Ectodermal cell (in vitro differentiated cells): Measurements from ENCODE around the gene MSRB3.
"Not testable (repeated sequence)": the region's sequence is repeated elsewhere in the genome, so short reads cannot be mapped to it uniquely, and the experiment has no call there.

Experiments
- H3K27ac ChIP-seq: 2 replicates; pipeline ENCODE4 v1.7.0; 2013; ENCODE audit warnings: mild to moderate bottlenecking, low read depth, low read length; ENCODE audit not compliant: insufficient read depth, poor library complexity, severe bottlenecking
- H3K27me3 ChIP-seq: 2 replicates; pipeline ENCODE4 v1.7.0; 2013; ENCODE audit warnings: mild to moderate bottlenecking, low read length; ENCODE audit not compliant: insufficient read depth, control insufficient read depth, poor library complexity, severe bottlenecking
- H3K36me3 ChIP-seq: one replicate; pipeline ENCODE4 v1.7.0; 2013; ENCODE audit warnings: low read length; ENCODE audit not compliant: control insufficient read depth, insufficient read depth
- H3K4me1 ChIP-seq: one replicate; pipeline ENCODE4 v1.7.0; 2013; ENCODE audit warnings: low read length; ENCODE audit not compliant: control insufficient read depth, insufficient read depth
- H3K4me3 ChIP-seq: 2 replicates; pipeline ENCODE4 v1.7.0; 2013; ENCODE audit warnings: low read depth, low read length, control low read depth; ENCODE audit not compliant: insufficient read depth
- H3K9me3 ChIP-seq: 2 replicates; pipeline ENCODE4 v1.7.0; 2013; ENCODE audit warnings: mild to moderate bottlenecking, low read length, moderate library complexity; ENCODE audit not compliant: control insufficient read depth
- WGBS, 2 experiments: methylation state at CpG; one replicate each; pipeline ENCODE4 v1.1.7; 2013; ENCODE audit warnings: missing lambda C conversion rate in 2 of 2; 5-methylcytosine and 5-hydroxymethylcytosine counted together

The MSRB3 gene

GRCh38 chr12:65306366-65307168 is 28.1 kb downstream of the MSRB3 start:
- 69 to 77% methylated on average over 5 to 6 of the region's 6 CpGs for WGBS, 2 experiments
- Histone ChIP-seq H3K27me3 (no peaks in the 10 kb centered on the region), H3K9me3 (no peaks in the 10 kb centered on the region), H3K36me3 (no peaks in the 10 kb centered on the region), H3K27ac (no peak overlapping the region), H3K4me1 (no peaks in the 10 kb centered on the region), H3K4me3 (no peak overlapping the region)

DNA sequence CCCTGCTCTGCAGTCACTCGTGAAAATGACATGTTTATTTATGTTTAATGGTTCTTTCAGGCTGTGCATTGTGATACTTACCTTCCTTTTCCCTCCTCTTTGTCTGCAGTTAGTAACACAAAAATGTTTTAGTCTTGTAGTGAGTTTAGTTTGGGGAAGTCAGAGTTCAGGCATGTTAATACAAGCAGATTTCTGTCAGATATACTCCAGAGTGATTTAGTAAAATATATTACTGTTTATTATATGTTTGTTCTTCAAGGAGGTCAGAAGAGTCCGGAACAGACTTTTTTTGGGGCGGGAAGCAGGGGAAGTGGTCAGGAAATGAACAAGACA is 28.7 kb downstream of the MSRB3 start:
- Histone ChIP-seq H3K27ac (no peak overlapping the region), H3K4me1 (no peaks in the 10 kb centered on the region), H3K36me3 (no peaks in the 10 kb centered on the region), H3K27me3 (no peaks in the 10 kb centered on the region), H3K9me3 (no peaks in the 10 kb centered on the region), H3K4me3 (no peak overlapping the region)
- WGBS, 2 experiments, result 94% methylated on average over 3 of the region's 3 CpGs; no CpG with 5 or more reads in 1 of the 2 experiments

DNA sequence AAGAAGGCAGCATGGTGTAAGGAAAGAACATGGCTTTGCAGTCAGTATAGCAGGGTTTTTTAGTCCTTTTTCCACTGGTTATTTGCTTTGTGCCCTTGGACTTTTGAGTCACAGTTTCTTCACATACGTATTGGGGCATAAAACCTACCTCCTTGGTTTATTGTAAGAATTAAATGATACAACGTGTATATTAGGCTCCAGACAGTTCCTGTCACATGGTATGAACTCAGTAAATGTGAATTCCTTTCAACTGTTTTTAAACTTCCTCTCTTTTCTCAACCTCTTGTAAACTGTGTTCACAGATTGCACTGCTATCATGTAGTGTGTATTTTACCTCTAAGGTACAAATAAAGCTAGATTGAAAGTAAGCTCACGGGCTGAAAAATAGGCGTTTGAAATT is 29.5 kb downstream of the MSRB3 start:
- H3K27ac ChIP-seq, result no peak overlapping the region

GRCh38 chr12:65308601-65309071 is 30.2 kb downstream of the MSRB3 start:
- Histone ChIP-seq H3K27me3 (no peaks in the 10 kb centered on the region), H3K9me3 (no peaks in the 10 kb centered on the region), H3K4me3 (no peak overlapping the region), H3K27ac (no peak overlapping the region), H3K4me1 (no peaks in the 10 kb centered on the region), H3K36me3 (no peaks in the 10 kb centered on the region)
- WGBS, 2 experiments, result 88 to 94% methylated on average over 2 to 3 of the region's 3 CpGs

More for the DNA sequence above, 29.5 kb downstream of the MSRB3 start:
- Histone ChIP-seq H3K36me3 (no peaks in the 10 kb centered on the region), H3K9me3 (no peaks in the 10 kb centered on the region), H3K4me1 (no peaks in the 10 kb centered on the region), H3K4me3 (no peak overlapping the region), H3K27me3 (no peaks in the 10 kb centered on the region)
- 92 to 94% methylated on average over 3 to 4 of the region's 4 CpGs for WGBS, 2 experiments

GRCh38 chr12:65311260-65311659 is 32.8 kb downstream of the MSRB3 start:
- Histone ChIP-seq H3K4me3 (no peak overlapping the region), H3K36me3 (no peaks in the 10 kb centered on the region), H3K9me3 (no peaks in the 10 kb centered on the region), H3K27ac (no peak overlapping the region), H3K4me1 (no peaks in the 10 kb centered on the region), H3K27me3 (no peaks in the 10 kb centered on the region)
- WGBS, 2 experiments, result 100% methylated on average over 1 of the region's 1 CpG; no CpG with 5 or more reads in 1 of the 2 experiments

DNA sequence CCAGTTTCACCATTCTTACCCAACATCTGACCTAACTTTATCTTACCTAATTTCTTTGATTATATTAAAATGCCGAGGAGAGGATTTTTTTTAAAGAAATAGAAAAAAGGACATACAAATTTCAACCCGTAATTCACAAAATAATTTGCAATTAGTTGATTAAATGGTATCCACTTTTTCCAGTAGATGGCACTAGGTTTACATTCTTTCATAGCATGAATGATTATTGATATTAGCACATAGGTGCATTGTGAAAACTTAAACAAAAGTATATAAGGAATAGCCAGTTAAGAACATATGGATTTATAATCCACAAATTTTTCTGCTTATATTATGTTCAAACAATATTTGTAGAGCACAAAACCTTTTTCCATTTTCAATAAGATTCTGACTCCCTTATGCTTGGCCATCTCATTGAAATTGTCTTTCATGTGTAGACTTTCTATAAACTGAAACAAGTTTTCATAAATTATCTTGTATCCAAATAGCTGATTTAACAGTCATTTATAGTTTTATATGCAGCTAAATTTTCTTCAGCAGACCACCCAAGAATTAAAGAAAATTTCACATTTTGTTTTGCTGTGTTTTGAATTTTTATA is 35.3 kb downstream of the MSRB3 start:
- no CpG with 5 or more reads among the region's 2 CpGs for WGBS, 2 experiments
- Histone ChIP-seq H3K9me3 (no peaks in the 10 kb centered on the region), H3K27me3 (no peaks in the 10 kb centered on the region), H3K4me1 (no peaks in the 10 kb centered on the region), H3K4me3 (no peak overlapping the region), H3K36me3 (no peaks in the 10 kb centered on the region), H3K27ac (no peak overlapping the region)

DNA sequence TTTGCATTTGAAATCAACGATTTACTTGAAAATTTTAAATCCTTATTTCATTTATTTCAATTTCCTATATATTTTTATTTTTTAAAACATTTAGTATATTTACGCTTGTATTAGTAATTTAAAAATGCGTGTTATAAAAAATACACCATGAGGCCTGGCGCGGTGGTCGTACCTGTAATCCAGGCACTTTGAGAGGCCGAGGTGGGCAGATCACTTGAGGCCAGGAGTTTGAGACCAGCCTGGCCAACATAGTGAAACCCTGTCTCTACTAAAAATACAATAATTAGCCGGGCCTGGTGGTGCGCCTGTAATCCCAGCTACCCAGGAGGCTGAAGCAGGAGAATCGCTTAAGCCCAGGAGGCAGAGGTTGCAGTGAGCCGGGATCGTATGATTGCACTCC is 36.8 kb downstream of the MSRB3 start:
- 94% methylated on average over 11 of the region's 12 CpGs for WGBS, 2 experiments
- not testable (repeated sequence) for H3K4me1 ChIP-seq, H3K36me3 ChIP-seq, H3K27me3 ChIP-seq, H3K27ac ChIP-seq, H3K9me3 ChIP-seq, H3K4me3 ChIP-seq

GRCh38 chr12:65318186-65318685 is 39.8 kb downstream of the MSRB3 start:
- H3K4me3 ChIP-seq, result no peak overlapping the region
- H3K27ac ChIP-seq, result no peak overlapping the region
- H3K4me1 ChIP-seq, result no peaks in the 10 kb centered on the region
- no peaks in the 10 kb centered on the region for H3K9me3 ChIP-seq
- WGBS, 2 experiments, result 69 to 92% methylated on average over 3 to 4 of the region's 4 CpGs
- H3K27me3 ChIP-seq, result no peaks in the 10 kb centered on the region
- no peaks in the 10 kb centered on the region for H3K36me3 ChIP-seq

DNA sequence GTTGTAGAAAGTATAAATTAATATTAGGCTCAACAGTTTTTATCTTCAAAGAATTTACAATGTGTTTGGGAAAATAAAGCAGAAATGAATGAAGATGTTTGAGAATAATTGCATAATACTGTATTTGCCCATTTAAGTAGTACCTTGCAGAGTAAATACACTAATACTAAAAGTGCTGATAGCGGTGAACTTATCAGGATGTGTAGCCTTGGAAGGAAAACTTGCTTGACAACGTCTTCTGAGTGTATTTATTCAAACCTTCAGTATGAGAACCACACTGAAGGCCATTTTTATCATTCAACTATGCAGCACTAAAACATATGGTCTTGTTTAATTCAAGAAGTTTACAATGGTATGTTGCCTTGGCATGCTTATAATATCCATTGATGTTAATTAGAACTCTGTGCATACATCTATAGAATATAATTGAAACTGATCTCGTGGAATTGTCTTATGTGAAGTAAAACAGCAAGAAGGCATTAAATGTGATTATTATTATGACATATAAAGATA is 41.3 kb downstream of the MSRB3 start:
- Histone ChIP-seq H3K27ac (no peak overlapping the region), H3K4me3 (no peak overlapping the region), H3K4me1 (no peaks in the 10 kb centered on the region), H3K27me3 (no peaks in the 10 kb centered on the region), H3K36me3 (no peaks in the 10 kb centered on the region), H3K9me3 (no peaks in the 10 kb centered on the region)
- 91 to 92% methylated on average over 2 of the region's 3 CpGs for WGBS, 2 experiments

GRCh38 chr12:65323070-65323469 is 44.6 kb downstream of the MSRB3 start:
- no peaks in the 10 kb centered on the region for H3K27me3 ChIP-seq
- H3K4me1 ChIP-seq, result no peaks in the 10 kb centered on the region
- H3K9me3 ChIP-seq, result no peaks in the 10 kb centered on the region
- H3K4me3 ChIP-seq, result no peak overlapping the region
- no peaks in the 10 kb centered on the region for H3K36me3 ChIP-seq
- WGBS, 2 experiments, result 94 to 99% methylated on average over 4 of the region's 5 CpGs
- no peak overlapping the region for H3K27ac ChIP-seq
